OCI-LY1 (cell line): ENCODE measurements around the gene ZFP82.

Experiments used
- H2AFZ ChIP-seq: fragments of 200-600 bp; sonication (generic), shearing (Covaris generic); 2 replicates; pipeline ENCODE4 v1.6.0; 2014; ENCODE audit warnings: antibody characterized with exemption, mild to moderate bottlenecking, low read length
- H3F3A ChIP-seq: fragments of 200-600 bp; sonication (generic), shearing (Covaris generic); 2 replicates; pipeline ENCODE4 v1.6.0; 2014; ENCODE audit warnings: mild to moderate bottlenecking, antibody characterized with exemption, low read length, moderate library complexity; ENCODE audit not compliant: insufficient read depth
- H3K27ac ChIP-seq: fragments of 200-600 bp; sonication (generic); 2 replicates; pipeline ENCODE4 v1.5.1; 2014; ENCODE audit warnings: low read length, mixed run types, mild to moderate bottlenecking, low read depth; ENCODE audit not compliant: poor library complexity, severe bottlenecking
- H3K27me3 ChIP-seq: fragments of 200-600 bp; sonication (generic); 2 replicates; pipeline ENCODE4 v1.6.0; 2014; ENCODE audit warnings: antibody characterized with exemption, mild to moderate bottlenecking, low read length, moderate library complexity; ENCODE audit not compliant: insufficient read depth
- H3K36me3 ChIP-seq: fragments of 200-600 bp; sonication (generic); 2 replicates; pipeline ENCODE4 v1.6.1; 2014; ENCODE audit warnings: mild to moderate bottlenecking, antibody characterized with exemption, low read length, moderate library complexity, mixed read lengths; ENCODE audit not compliant: insufficient read depth
- H3K4me1 ChIP-seq: fragments of 200-600 bp; sonication (generic); 2 replicates; pipeline ENCODE4 v1.5.1; 2014; ENCODE audit warnings: mild to moderate bottlenecking, low read length, moderate library complexity; ENCODE audit not compliant: insufficient read depth, severe bottlenecking
- H3K4me2 ChIP-seq: fragments of 200-600 bp; sonication (generic), shearing (Covaris generic); 2 replicates; pipeline ENCODE4 v1.6.1; 2014; ENCODE audit warnings: low read length
- H3K4me3 ChIP-seq: fragments of 200-600 bp; sonication (generic); 2 replicates; pipeline ENCODE4 v1.5.1; 2014; ENCODE audit warnings: low read length, low read depth, mild to moderate bottlenecking, mixed read lengths; ENCODE audit not compliant: poor library complexity, severe bottlenecking
- H3K79me2 ChIP-seq: fragments of 200-600 bp; shearing (Covaris generic); 2 replicates; pipeline ENCODE4 v1.6.1; 2016; ENCODE audit warnings: mixed run types, low read length, mixed read lengths; ENCODE audit not compliant: insufficient read depth
- H3K9ac ChIP-seq: fragments of 200-600 bp; sonication (generic), shearing (Covaris generic); 2 replicates; pipeline ENCODE4 v1.6.1; 2014; ENCODE audit warnings: mild to moderate bottlenecking, low read length, mixed read lengths
- H3K9me2 ChIP-seq: fragments of 200-600 bp; sonication (generic), shearing (Covaris generic); 2 replicates; pipeline ENCODE4 v1.6.1; 2014; ENCODE audit warnings: low read depth, mild to moderate bottlenecking, low read length, mixed read lengths
- H3K9me3 ChIP-seq: fragments of 200-600 bp; shearing (Covaris generic); 2 replicates; pipeline ENCODE4 v1.6.1; 2014; ENCODE audit warnings: low read length, mixed read lengths
- H4K20me1 ChIP-seq: fragments of 200-600 bp; sonication (generic), shearing (Covaris generic); 2 replicates; pipeline ENCODE4 v1.6.0; 2016; ENCODE audit warnings: mild to moderate bottlenecking, low read length; ENCODE audit not compliant: insufficient read depth
- CTCF ChIP-seq: fragments of 200-600 bp; sonication (generic), shearing (Covaris generic); IDR thresholded peaks from 2 replicates; pipeline ENCODE4 v1.5.1; 2017; ENCODE audit warnings: mild to moderate bottlenecking, antibody characterized with exemption, low read length, moderate library complexity, mixed read lengths
- EZH2 ChIP-seq: fragments of 200-600 bp; sonication (generic), shearing (Covaris generic); IDR thresholded peaks from 2 replicates; pipeline ENCODE4 v1.8.0; 2017; ENCODE audit warnings: borderline replicate concordance, mixed run types, mild to moderate bottlenecking, antibody characterized with exemption, low read length, moderate library complexity, mixed read lengths

Gene ZFP82

DNA sequence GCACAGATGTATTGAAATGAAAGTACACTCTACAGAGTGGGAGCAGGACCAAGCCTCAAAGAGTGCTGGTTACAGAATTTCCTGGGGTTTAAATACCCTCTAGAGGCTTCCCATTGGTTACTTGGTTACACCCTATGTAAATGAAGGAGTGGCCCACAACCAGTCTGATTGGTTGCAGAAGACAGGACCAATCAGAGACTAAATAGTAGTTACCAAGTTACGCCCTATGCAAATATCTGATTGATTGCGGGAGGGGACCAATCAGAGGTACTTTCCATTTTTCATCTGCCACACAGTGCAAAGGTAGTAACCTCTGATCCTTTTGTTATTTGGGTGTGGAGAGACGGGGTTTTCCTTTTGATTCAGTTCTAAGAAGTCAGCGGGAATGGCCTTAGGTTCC lies 5.5 kb upstream of the ZFP82 start:
- no peak overlapping the region for H3K9ac ChIP-seq
- no peaks in the 10 kb centered on the region for H3K79me2 ChIP-seq
- no peaks in the 10 kb centered on the region for H3K36me3 ChIP-seq
- no peak overlapping the region for H3K4me3 ChIP-seq
- no peaks in the 10 kb centered on the region for H3K27me3 ChIP-seq
- H2AFZ ChIP-seq, result no peak overlapping the region
- H3K9me2 ChIP-seq, result no peaks in the 10 kb centered on the region
- H4K20me1 ChIP-seq, result no peaks in the 10 kb centered on the region
- TF ChIP-seq EZH2 (no peak), CTCF (no peak)
- no peaks in the 10 kb centered on the region for H3K9me3 ChIP-seq
- H3K4me2 ChIP-seq, result no peak overlapping the region
- peaks cover 3% of the 10 kb centered on the region for H3K4me1 ChIP-seq
- no peaks in the 10 kb centered on the region for H3F3A ChIP-seq
- no peak overlapping the region for H3K27ac ChIP-seq

- H3K4me2 ChIP-seq, result no peak overlapping the region
- no peaks in the 10 kb centered on the region for H3K9me2 ChIP-seq
- peaks cover 14% of the 10 kb centered on the region for H3K4me1 ChIP-seq
- no peak overlapping the region for H3K27ac ChIP-seq
- H3K9ac ChIP-seq, result no peak overlapping the region
- H3K79me2 ChIP-seq, result peaks cover 14% of the 10 kb centered on the region
- no peaks in the 10 kb centered on the region for H3F3A ChIP-seq
- no peak overlapping the region for H2AFZ ChIP-seq
- TF ChIP-seq EZH2 (no peak), CTCF (no peak)
- peaks cover 6% of the 10 kb centered on the region; the same call in 1 of the 2 replicates for H3K36me3 ChIP-seq
- H3K9me3 ChIP-seq, result no peaks in the 10 kb centered on the region
- no peak overlapping the region for H3K4me3 ChIP-seq
- H4K20me1 ChIP-seq, result no peaks in the 10 kb centered on the region
- no peaks in the 10 kb centered on the region for H3K27me3 ChIP-seq
Observed at GRCh38 chr19:36421749-36422481, 3.5 kb upstream of the ZFP82 start.

GRCh38 chr19:36420961-36421748 lies 2.7 kb upstream of the ZFP82 start:
- H3K4me3 ChIP-seq, result no peak overlapping the region

More at GRCh38 chr19:36420961-36421748, 2.7 kb upstream of the ZFP82 start:
- TF ChIP-seq CTCF (no peak), EZH2 (no peak)
- peaks cover 2% of the 10 kb centered on the region; the same call in 1 of the 2 replicates for H3K9me3 ChIP-seq
- H3K4me2 ChIP-seq, result no peak overlapping the region
- H4K20me1 ChIP-seq, result no peaks in the 10 kb centered on the region
- H3K9ac ChIP-seq, result no peak overlapping the region
- no peaks in the 10 kb centered on the region for H3F3A ChIP-seq
- H3K4me1 ChIP-seq, result peaks cover 14% of the 10 kb centered on the region
- peaks cover 13% of the 10 kb centered on the region for H3K36me3 ChIP-seq
- H3K9me2 ChIP-seq, result no peaks in the 10 kb centered on the region
- no peaks in the 10 kb centered on the region for H3K27me3 ChIP-seq
- H3K27ac ChIP-seq, result no peak overlapping the region
- H3K79me2 ChIP-seq, result peaks cover 20% of the 10 kb centered on the region
- no peak overlapping the region for H2AFZ ChIP-seq
